HEK293T (cell line): ENCODE results near the gene MATCAP1.

Experiments
- ARNT ChIP-seq: fragments of 450-650 bp; IDR thresholded peaks from 2 replicates; pipeline ENCODE4 v1.6.1; 2017; ENCODE audit warnings: mild to moderate bottlenecking
- FOXA1 ChIP-seq: fragments of 450-650 bp; IDR thresholded peaks from 2 replicates; pipeline ENCODE4 v1.6.1; 2016; ENCODE audit warnings: mild to moderate bottlenecking
- LEF1 ChIP-seq: fragments of 450-650 bp; IDR thresholded peaks from 2 replicates; pipeline ENCODE4 v1.6.1; 2017; ENCODE audit warnings: mild to moderate bottlenecking, borderline replicate concordance

DNA sequence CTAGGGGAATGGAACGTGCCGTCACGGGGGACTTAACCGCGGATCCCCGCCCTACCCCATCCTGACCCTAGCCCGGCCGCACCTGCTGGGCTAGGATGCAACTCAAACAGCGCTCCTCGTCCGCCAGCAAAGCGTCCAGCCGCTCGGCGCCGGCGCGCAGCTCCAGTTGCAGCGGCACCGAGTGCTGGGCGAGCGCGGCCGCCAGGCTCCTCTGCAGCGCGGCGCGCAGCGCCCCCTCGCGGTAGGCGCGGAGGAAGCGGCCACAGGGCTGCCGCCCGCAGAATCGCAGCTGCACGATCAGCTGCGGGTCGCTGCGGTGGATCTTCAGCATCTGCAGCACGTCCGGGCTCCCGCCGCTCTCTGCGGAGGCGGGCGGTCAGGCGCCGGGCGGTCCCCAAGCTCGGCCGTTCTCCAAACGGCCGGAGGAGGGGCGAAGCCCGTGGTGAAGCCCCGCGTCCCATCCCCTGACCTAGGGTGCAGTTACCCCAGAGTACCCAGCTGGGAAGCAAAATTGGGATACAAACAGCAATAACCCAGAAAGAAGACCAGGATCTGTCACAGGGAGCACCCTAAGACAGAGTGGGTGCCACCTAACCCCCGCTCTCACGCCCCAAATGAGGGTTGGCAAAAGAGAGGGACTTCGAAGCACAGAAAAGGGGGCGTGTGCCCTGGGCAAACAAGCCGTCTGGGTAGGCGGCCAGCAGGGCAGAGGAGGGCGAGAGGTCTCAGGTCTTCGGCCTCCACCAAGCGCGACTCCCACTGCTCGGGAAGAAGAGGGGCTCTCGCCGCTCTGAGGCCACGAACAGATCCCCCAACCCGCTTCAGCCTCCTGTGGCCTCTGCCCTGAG, 28.2 kb downstream of the MATCAP1 start:
- TF ChIP-seq ARNT (no peak), LEF1 (no peak), FOXA1 (no peak)
